GM23248 (cell line): ENCODE data around the gene TOMM40L. TPM values are rescaled to one million over a fixed set of nuclear protein-coding genes. Genes with fewer than 3 reads are reported as not detected.
A peak's percentile ranks its signal among the peaks of the same experiment; 100 is the strongest.

ENCODE experiments used
- DNase-seq: peaks from one replicate; pipeline ENCODE4 v3.0.0-alpha.2; 2015
- H2AFZ ChIP-seq: fragments of 200-600 bp; sonication (generic); 2 replicates; pipeline ENCODE4 v1.6.1; 2016; ENCODE audit warnings: antibody characterized with exemption
- H3F3A ChIP-seq: fragments of 200-600 bp; sonication (generic); 2 replicates; pipeline ENCODE4 v1.6.1; 2016; ENCODE audit warnings: mild to moderate bottlenecking, antibody characterized with exemption, mixed run types; ENCODE audit not compliant: insufficient read depth
- H3K27ac ChIP-seq: fragments of 200-600 bp; sonication (generic); 2 replicates; pipeline ENCODE4 v1.5.1; 2016; ENCODE audit warnings: mild to moderate bottlenecking
- H3K27me3 ChIP-seq: fragments of 200-600 bp; sonication (generic); replicated peaks from 2 replicates; pipeline ENCODE4 v1.6.1; 2016; ENCODE audit warnings: mild to moderate bottlenecking; ENCODE audit not compliant: insufficient read depth
- H3K36me3 ChIP-seq: fragments of 200-600 bp; sonication (generic); 2 replicates; pipeline ENCODE4 v1.6.1; 2016; ENCODE audit warnings: low read depth, mild to moderate bottlenecking
- H3K4me1 ChIP-seq: fragments of 200-600 bp; sonication (generic); 2 replicates; pipeline ENCODE4 v1.6.1; 2016; ENCODE audit warnings: mild to moderate bottlenecking; ENCODE audit not compliant: insufficient read depth
- H3K4me2 ChIP-seq: fragments of 200-600 bp; sonication (generic); one replicate; pipeline ENCODE4 v1.6.1; 2016; ENCODE audit warnings: mild to moderate bottlenecking; ENCODE audit not compliant: unreplicated experiment
- H3K4me3 ChIP-seq: fragments of 200-600 bp; sonication (generic); 2 replicates; pipeline ENCODE4 v1.5.1; 2016; ENCODE audit warnings: mild to moderate bottlenecking
- H3K79me2 ChIP-seq: fragments of 200-600 bp; sonication (generic); 2 replicates; pipeline ENCODE4 v1.6.1; 2016; ENCODE audit warnings: mild to moderate bottlenecking; ENCODE audit not compliant: insufficient read depth
- H3K9ac ChIP-seq: fragments of 200-600 bp; sonication (generic); 2 replicates; pipeline ENCODE4 v1.6.1; 2016; ENCODE audit warnings: mild to moderate bottlenecking
- H3K9me2 ChIP-seq: fragments of 200-600 bp; sonication (generic); 2 replicates; pipeline ENCODE4 v1.6.1; 2016; ENCODE audit warnings: mixed run types, mild to moderate bottlenecking, moderate library complexity; ENCODE audit not compliant: insufficient read depth
- H3K9me3 ChIP-seq: fragments of 200-600 bp; sonication (generic); one replicate; pipeline ENCODE4 v1.6.1; 2017; ENCODE audit warnings: low read depth
- H4K20me1 ChIP-seq: fragments of 200-600 bp; sonication (generic); 2 replicates; pipeline ENCODE4 v1.6.0; 2016; ENCODE audit not compliant: insufficient read depth
- EZH2 ChIP-seq: fragments of 200-600 bp; sonication (generic); IDR thresholded peaks from 2 replicates; pipeline ENCODE4 v1.6.1; 2018; ENCODE audit warnings: antibody characterized with exemption, mild to moderate bottlenecking; ENCODE audit not compliant: insufficient read depth, poor library complexity, severe bottlenecking
- EZH2phosphoT487 ChIP-seq: fragments of 200-600 bp; sonication (generic); IDR thresholded peaks from 2 replicates; pipeline ENCODE4 v1.6.1; 2018; ENCODE audit warnings: antibody characterized with exemption, moderate library complexity, mild to moderate bottlenecking, low read depth; ENCODE audit not compliant: insufficient read depth
- WGBS, 2 experiments: methylation state at CpG; one replicate each; pipeline ENCODE4 v1.1.6; 2015 to 2017; ENCODE audit warnings: low lambda C conversion rate in 2 of 2, low coverage in 1 of 2; ENCODE audit errors: missing lambda C conversion rate in 2 of 2; 5-methylcytosine and 5-hydroxymethylcytosine counted together
- in situ Hi-C: fragments of 300-500 bp; cut with MboI; formaldehyde crosslinking; loops from 2 replicates; pipeline ENCODE4 v1.15.0; 2020
- polyA plus RNA-seq: library from polyadenylated mRNA; unstranded; fragments of >200 nt; fragmentation: Nextera tagmentation; extraction: Ambion mirVana; gene quantifications from 2 replicates; pipeline ENCODE4 v1.2.1, GENCODE V29; 2016
- total RNA-seq: library from RNA; depleted of rRNA; stranded (reverse); fragments of >200 nt; shearing (Covaris generic); gene quantifications from 2 replicates; pipeline ENCODE4 v1.2.3, GENCODE V29; 2014

TOMM40L gene
- total and polyA plus RNA-seq, 2 experiments from 2014 or later: 5.7 to 6.5 TPM

GRCh38 chr1:161192476-161193465 is 33.1 kb upstream of the TOMM40L start:
- peaks cover 36% of the 10 kb centered on the region for H3K4me1 ChIP-seq
- H3K27ac ChIP-seq: no peak overlapping the region; the same call in 1 of the 2 replicates
- no peaks in the 10 kb centered on the region for H3K9me2 ChIP-seq
- H2AFZ ChIP-seq: no peak overlapping the region
- TF ChIP-seq EZH2 (no peak), EZH2phosphoT487 (no peak)
- H3K27me3 ChIP-seq: no peaks in the 10 kb centered on the region
- peaks cover 11% of the 10 kb centered on the region; the same call in 1 of the 2 replicates for H3K36me3 ChIP-seq
- no peaks in the 10 kb centered on the region for H4K20me1 ChIP-seq
- H3K9me3 ChIP-seq: no peaks in the 10 kb centered on the region
- no peak overlapping the region for H3K9ac ChIP-seq
- 59 to 61% methylated on average over 15 of the region's 15 CpGs for WGBS, 2 experiments
- no peak overlapping the region for H3K4me3 ChIP-seq
- peak; percentile 88 for DNase-seq
- H3F3A ChIP-seq: peaks cover 42% of the 10 kb centered on the region
- in situ Hi-C loops: no loop called here
- H3K79me2 ChIP-seq: peaks cover 32% of the 10 kb centered on the region
- no peak overlapping the region for H3K4me2 ChIP-seq

- H3K4me2 ChIP-seq: no peak overlapping the region
- no peak overlapping the region for H2AFZ ChIP-seq
- peaks cover 11% of the 10 kb centered on the region; the same call in 1 of the 2 replicates for H3K36me3 ChIP-seq
- H3K9ac ChIP-seq: no peak overlapping the region
- no peak overlapping the region for H3K27ac ChIP-seq
- peaks cover 33% of the 10 kb centered on the region for H3K4me1 ChIP-seq
- H3K9me3 ChIP-seq: no peaks in the 10 kb centered on the region
- H4K20me1 ChIP-seq: no peaks in the 10 kb centered on the region
- in situ Hi-C loops: no loop called here
- TF ChIP-seq EZH2: no peak
- no peak for TF ChIP-seq EZH2phosphoT487
- no peaks in the 10 kb centered on the region for H3K27me3 ChIP-seq
- 78 to 80% methylated on average over 21 of the region's 21 CpGs for WGBS, 2 experiments
- peaks cover 37% of the 10 kb centered on the region for H3K79me2 ChIP-seq
- no peak for DNase-seq
- peaks cover 40% of the 10 kb centered on the region for H3F3A ChIP-seq
- no peaks in the 10 kb centered on the region for H3K9me2 ChIP-seq
- H3K4me3 ChIP-seq: no peak overlapping the region
Measured at GRCh38 chr1:161193561-161194235, 32.2 kb upstream of the TOMM40L start.

- no peak for TF ChIP-seq EZH2phosphoT487
- TF ChIP-seq EZH2: no peak
- Histone ChIP-seq H3K9me2 (no peaks in the 10 kb centered on the region), H3K4me2 (no peak overlapping the region), H3K4me3 (no peak overlapping the region; the same call in 1 of the 2 replicates), H3K4me1 (peaks cover 28% of the 10 kb centered on the region), H3K9me3 (no peaks in the 10 kb centered on the region), H3K27ac (no peak overlapping the region), H3F3A (peaks cover 33% of the 10 kb centered on the region), H3K36me3 (peaks cover 11% of the 10 kb centered on the region; the same call in 1 of the 2 replicates), H3K27me3 (no peaks in the 10 kb centered on the region), H4K20me1 (no peaks in the 10 kb centered on the region), H3K9ac (peak overlapping the region; percentile 24; the same call in 1 of the 2 replicates), H3K79me2 (peaks cover 37% of the 10 kb centered on the region), H2AFZ (no peak overlapping the region)
- in situ Hi-C loops: no loop called here
- no peak for DNase-seq
- WGBS, 2 experiments: 93 to 95% methylated on average over 4 of the region's 4 CpGs
Measured at GRCh38 chr1:161195171-161195570, 30.7 kb upstream of the TOMM40L start.

GRCh38 chr1:161196111-161196510 is 29.7 kb upstream of the TOMM40L start:
- H4K20me1 ChIP-seq: no peaks in the 10 kb centered on the region
- H3K4me3 ChIP-seq: peak overlapping the region; percentile 82
- H3K27ac ChIP-seq: peak overlapping the region; percentile 100
- in situ Hi-C loops: no loop called here
- TF ChIP-seq EZH2: no peak
- no peak for TF ChIP-seq EZH2phosphoT487
- no peaks in the 10 kb centered on the region for H3K27me3 ChIP-seq
- peak overlapping the region; percentile 98 for H3K4me2 ChIP-seq
- peaks cover 37% of the 10 kb centered on the region for H3K79me2 ChIP-seq
- DNase-seq: no peak
- 94 to 98% methylated on average over 7 of the region's 7 CpGs for WGBS, 2 experiments
- no peaks in the 10 kb centered on the region for H3K9me2 ChIP-seq
- no peak overlapping the region for H2AFZ ChIP-seq
- H3K4me1 ChIP-seq: peaks cover 37% of the 10 kb centered on the region
- H3K9me3 ChIP-seq: no peaks in the 10 kb centered on the region
- peaks cover 33% of the 10 kb centered on the region for H3F3A ChIP-seq
- peak overlapping the region; percentile 98 for H3K9ac ChIP-seq
- H3K36me3 ChIP-seq: peaks cover 11% of the 10 kb centered on the region; the same call in 1 of the 2 replicates
